Measurements from ENCODE around the gene OR2F1. TPM values are rescaled to one million over a fixed set of nuclear protein-coding genes. Genes with fewer than 3 reads are reported as not detected.

The OR2F1 gene
- total and polyA plus RNA-seq, 2 donors (not counting 1 experiment from before 2014, with no cell fraction given): not detected

GRCh38 chr7:143906895-143907294 lies 47.7 kb upstream of the OR2F1 start:
- DNase-seq (ENCODE audit: low read depth in 2 of 2): no peak
- H3K4me3 ChIP-seq (replicated peaks in 1 of 4; ENCODE audit: control extremely low read depth in 1 of 4, insufficient read depth in 1 of 4, low read depth in 3 of 4, low read length in 4 of 4): no peak overlapping the region
- peaks cover 6% of the 10 kb centered on the region for H3K4me1 ChIP-seq (ENCODE audit: control insufficient read depth, extremely low read depth, insufficient read depth, low read length)
- H3K27ac ChIP-seq (ENCODE audit: insufficient read depth, low read length): no peak overlapping the region
- no peak for TF ChIP-seq CTCF (conservative IDR thresholded peaks at IDR 0.05 in 1 of 2, IDR thresholded peaks at IDR 0.05 in 1 of 2; ENCODE audit: low read depth in 1 of 2, low read length in 2 of 2)
- no peak for TF ChIP-seq EZH2 (IDR thresholded peaks at IDR 0.05; ENCODE audit: low read length, missing control alignments)
- no peak overlapping the region for H2AFZ ChIP-seq (ENCODE audit: low read length)
- no peaks in the 10 kb centered on the region for H4K20me1 ChIP-seq (ENCODE audit: control insufficient read depth, extremely low read depth, insufficient read depth, low read length)
- H3K4me2 ChIP-seq (ENCODE audit: extremely low read depth, insufficient read depth, low read length): no peak overlapping the region
- no peak overlapping the region for H3K9ac ChIP-seq (ENCODE audit: insufficient read depth, low read length)
- H3K9me3 ChIP-seq (ENCODE audit: control insufficient read depth, insufficient read depth, low read depth, low read length): no peaks in the 10 kb centered on the region
- no peaks in the 10 kb centered on the region for H3K36me3 ChIP-seq (ENCODE audit: control insufficient read depth, insufficient read depth, low read length)
- no peaks in the 10 kb centered on the region for H3K27me3 ChIP-seq (ENCODE audit: control insufficient read depth, insufficient read depth, low read length)
- H3K79me2 ChIP-seq (ENCODE audit: control insufficient read depth, insufficient read depth, low read length): no peaks in the 10 kb centered on the region

- no peak for DNase-seq (ENCODE audit: low read depth in 2 of 2)
- H4K20me1 ChIP-seq (ENCODE audit: control insufficient read depth, extremely low read depth, insufficient read depth, low read length): no peaks in the 10 kb centered on the region
- H3K27me3 ChIP-seq (ENCODE audit: control insufficient read depth, insufficient read depth, low read length): no peaks in the 10 kb centered on the region
- H3K79me2 ChIP-seq (ENCODE audit: control insufficient read depth, insufficient read depth, low read length): no peaks in the 10 kb centered on the region
- no peak overlapping the region for H3K9ac ChIP-seq (ENCODE audit: insufficient read depth, low read length)
- peaks cover 6% of the 10 kb centered on the region for H3K4me1 ChIP-seq (ENCODE audit: control insufficient read depth, extremely low read depth, insufficient read depth, low read length)
- no peak overlapping the region for H3K4me3 ChIP-seq (replicated peaks in 1 of 4; ENCODE audit: control extremely low read depth in 1 of 4, insufficient read depth in 1 of 4, low read depth in 3 of 4, low read length in 4 of 4)
- TF ChIP-seq CTCF (conservative IDR thresholded peaks at IDR 0.05 in 1 of 2, IDR thresholded peaks at IDR 0.05 in 1 of 2; ENCODE audit: low read depth in 1 of 2, low read length in 2 of 2) (no peak), EZH2 (IDR thresholded peaks at IDR 0.05; ENCODE audit: low read length, missing control alignments) (no peak)
- no peak overlapping the region for H3K27ac ChIP-seq (ENCODE audit: insufficient read depth, low read length)
- no peak overlapping the region for H3K4me2 ChIP-seq (ENCODE audit: extremely low read depth, insufficient read depth, low read length)
- no peaks in the 10 kb centered on the region for H3K36me3 ChIP-seq (ENCODE audit: control insufficient read depth, insufficient read depth, low read length)
- no peaks in the 10 kb centered on the region for H3K9me3 ChIP-seq (ENCODE audit: control insufficient read depth, insufficient read depth, low read depth, low read length)
- H2AFZ ChIP-seq (ENCODE audit: low read length): no peak overlapping the region
Measured at GRCh38 chr7:143908120-143908519, 46.5 kb upstream of the OR2F1 start.

GRCh38 chr7:143909863-143910262 lies 44.8 kb upstream of the OR2F1 start:
- Histone ChIP-seq H3K4me1 (ENCODE audit: control insufficient read depth, extremely low read depth, insufficient read depth, low read length) (peaks cover 5% of the 10 kb centered on the region), H4K20me1 (ENCODE audit: control insufficient read depth, extremely low read depth, insufficient read depth, low read length) (no peaks in the 10 kb centered on the region), H3K36me3 (ENCODE audit: control insufficient read depth, insufficient read depth, low read length) (no peaks in the 10 kb centered on the region), H3K4me3 (replicated peaks in 1 of 4; ENCODE audit: control extremely low read depth in 1 of 4, insufficient read depth in 1 of 4, low read depth in 3 of 4, low read length in 4 of 4) (no peak overlapping the region), H3K4me2 (ENCODE audit: extremely low read depth, insufficient read depth, low read length) (no peak overlapping the region), H3K9ac (ENCODE audit: insufficient read depth, low read length) (no peak overlapping the region), H3K79me2 (ENCODE audit: control insufficient read depth, insufficient read depth, low read length) (no peaks in the 10 kb centered on the region), H3K9me3 (ENCODE audit: control insufficient read depth, insufficient read depth, low read depth, low read length) (no peaks in the 10 kb centered on the region), H3K27me3 (ENCODE audit: control insufficient read depth, insufficient read depth, low read length) (no peaks in the 10 kb centered on the region), H2AFZ (ENCODE audit: low read length) (no peak overlapping the region), H3K27ac (ENCODE audit: insufficient read depth, low read length) (no peak overlapping the region)
- no peak for TF ChIP-seq EZH2 (IDR thresholded peaks at IDR 0.05; ENCODE audit: low read length, missing control alignments)
- no peak for TF ChIP-seq CTCF (conservative IDR thresholded peaks at IDR 0.05 in 1 of 2, IDR thresholded peaks at IDR 0.05 in 1 of 2; ENCODE audit: low read depth in 1 of 2, low read length in 2 of 2)
- DNase-seq (ENCODE audit: low read depth in 2 of 2): peak in 1 of 2 donors; percentile 47

Data from fibroblast of lung (primary cell).